ENCODE results near the gene TRIM44.
"Not testable (repeated sequence)": the region's sequence is repeated elsewhere in the genome, so short reads cannot be mapped to it uniquely, and the experiment has no call there.

DNA sequence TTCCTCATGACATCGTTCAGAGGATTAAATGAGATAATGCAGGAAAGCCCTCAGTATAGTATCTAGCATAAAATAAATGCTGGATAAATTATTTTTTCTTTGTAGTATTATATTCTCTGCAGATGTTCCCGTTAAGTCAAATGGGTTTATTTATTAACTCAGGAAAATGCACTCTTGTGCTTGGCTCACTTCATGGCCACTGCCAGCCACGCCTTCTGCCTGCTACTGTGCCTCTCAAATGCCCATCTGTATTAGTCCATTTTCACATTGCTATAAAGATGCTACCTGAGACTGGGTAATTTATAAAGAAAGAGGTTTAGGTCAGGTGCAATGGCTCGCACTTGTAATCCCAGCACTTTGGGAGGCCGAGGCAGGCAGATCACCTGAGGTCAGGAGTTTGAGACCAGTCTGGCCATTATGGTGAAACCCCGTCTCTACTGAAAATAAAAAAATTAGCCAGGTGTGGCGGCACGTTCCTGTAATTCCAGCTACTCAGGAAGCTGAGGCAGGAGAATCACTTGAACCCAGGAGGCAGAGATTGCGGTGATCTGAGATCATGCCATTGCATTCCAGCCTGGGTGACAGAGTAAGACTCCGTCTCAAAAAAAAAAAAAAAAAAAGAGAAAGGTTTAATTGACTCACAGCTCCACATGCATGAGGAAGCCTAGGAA is 176.3 kb downstream of the TRIM44 start:
- TF ChIP-seq, protein P1, sequence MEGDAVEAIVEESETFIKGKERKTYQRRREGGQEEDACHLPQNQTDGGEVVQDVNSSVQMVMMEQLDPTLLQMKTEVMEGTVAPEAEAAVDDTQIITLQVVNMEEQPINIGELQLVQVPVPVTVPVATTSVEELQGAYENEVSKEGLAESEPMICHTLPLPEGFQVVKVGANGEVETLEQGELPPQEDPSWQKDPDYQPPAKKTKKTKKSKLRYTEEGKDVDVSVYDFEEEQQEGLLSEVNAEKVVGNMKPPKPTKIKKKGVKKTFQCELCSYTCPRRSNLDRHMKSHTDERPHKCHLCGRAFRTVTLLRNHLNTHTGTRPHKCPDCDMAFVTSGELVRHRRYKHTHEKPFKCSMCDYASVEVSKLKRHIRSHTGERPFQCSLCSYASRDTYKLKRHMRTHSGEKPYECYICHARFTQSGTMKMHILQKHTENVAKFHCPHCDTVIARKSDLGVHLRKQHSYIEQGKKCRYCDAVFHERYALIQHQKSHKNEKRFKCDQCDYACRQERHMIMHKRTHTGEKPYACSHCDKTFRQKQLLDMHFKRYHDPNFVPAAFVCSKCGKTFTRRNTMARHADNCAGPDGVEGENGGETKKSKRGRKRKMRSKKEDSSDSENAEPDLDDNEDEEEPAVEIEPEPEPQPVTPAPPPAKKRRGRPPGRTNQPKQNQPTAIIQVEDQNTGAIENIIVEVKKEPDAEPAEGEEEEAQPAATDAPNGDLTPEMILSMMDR (IDR thresholded peaks at IDR 0.05), result not testable (repeated sequence)
- not testable (repeated sequence) for TF ChIP-seq POLR2A (IDR thresholded peaks at IDR 0.05)

All from esophagus squamous epithelium (tissue), 4 donors.